ENCODE data around the gene PAK1.

PAK1 gene

GRCh38 chr11:77361184-77361583, 112.7 kb downstream of the PAK1 start:
- DNase-seq: no peak

GRCh38 chr11:77359481-77359880, 114.4 kb downstream of the PAK1 start:
- no peak for DNase-seq

- no peak for DNase-seq
Measured at GRCh38 chr11:77353131-77353530, 120.8 kb downstream of the PAK1 start.

GRCh38 chr11:77351281-77351886, 122.5 kb downstream of the PAK1 start:
- no peak for DNase-seq

GRCh38 chr11:77347948-77348347, 125.9 kb downstream of the PAK1 start:
- DNase-seq: no peak

- DNase-seq: no peak
Measured at GRCh38 chr11:77346906-77347603, 126.8 kb downstream of the PAK1 start.

- DNase-seq: no peak
Measured at GRCh38 chr11:77345621-77346020, 128.3 kb downstream of the PAK1 start.

GRCh38 chr11:77340501-77340900, 133.4 kb downstream of the PAK1 start:
- DNase-seq: no peak

- no peak for DNase-seq
Measured at GRCh38 chr11:77332259-77332658, 141.6 kb downstream of the PAK1 start.

- no peak for DNase-seq
Measured at GRCh38 chr11:77325159-77325558, 148.7 kb downstream of the PAK1 start.

- no peak for DNase-seq
Measured at GRCh38 chr11:77324508-77324907, 149.4 kb downstream of the PAK1 start.

- DNase-seq: no peak
Measured at GRCh38 chr11:77322926-77323590, 150.8 kb downstream of the PAK1 start.

GRCh38 chr11:77322506-77322905, 151.4 kb downstream of the PAK1 start:
- DNase-seq: no peak

GRCh38 chr11:77320351-77320750, 153.5 kb downstream of the PAK1 start:
- DNase-seq: no peak

- no peak for DNase-seq
Measured at GRCh38 chr11:77318600-77318999, 155.3 kb downstream of the PAK1 start.

- no peak for DNase-seq
Measured at GRCh38 chr11:77316733-77317342, 157.1 kb downstream of the PAK1 start.

GRCh38 chr11:77312107-77312506, 161.8 kb downstream of the PAK1 start:
- no peak for DNase-seq

GRCh38 chr11:77311701-77312100, 162.2 kb downstream of the PAK1 start:
- DNase-seq: no peak

- no peak for DNase-seq
Measured at GRCh38 chr11:77310721-77311120, 163.2 kb downstream of the PAK1 start.

- no peak for DNase-seq
Measured at GRCh38 chr11:77309401-77310085, 164.4 kb downstream of the PAK1 start.

GRCh38 chr11:77308838-77309237, 165.1 kb downstream of the PAK1 start:
- no peak for DNase-seq

- DNase-seq: no peak
Measured at GRCh38 chr11:77303328-77303727, 170.6 kb downstream of the PAK1 start.

- no peak for DNase-seq
Measured at GRCh38 chr11:77302752-77303151, 171.1 kb downstream of the PAK1 start.
